ENCODE data around the gene DHCR7.

The DHCR7 gene

GRCh38 chr11:71396548-71397123 is 51.6 kb downstream of the DHCR7 start:
- no peak for DNase-seq (ENCODE audit: low read depth)
- no peak overlapping the region for H3K4me3 ChIP-seq (ENCODE audit: low read depth, low read length)
- no peak for TF ChIP-seq CTCF (IDR thresholded peaks at IDR 0.05; ENCODE audit: insufficient read depth, low read depth, low read length, missing control alignments)

- no peak for DNase-seq (ENCODE audit: low read depth)
- TF ChIP-seq CTCF (IDR thresholded peaks at IDR 0.05; ENCODE audit: insufficient read depth, low read depth, low read length, missing control alignments): no peak
Measured at GRCh38 chr11:71395774-71396173, 52.4 kb downstream of the DHCR7 start.

GRCh38 chr11:71395263-71395560 is 53.0 kb downstream of the DHCR7 start:
- no peak for DNase-seq (ENCODE audit: low read depth)
- no peak for TF ChIP-seq CTCF (IDR thresholded peaks at IDR 0.05; ENCODE audit: insufficient read depth, low read depth, low read length, missing control alignments)
- H3K4me3 ChIP-seq (ENCODE audit: low read depth, low read length): no peak overlapping the region

More at GRCh38 chr11:71395774-71396173, 52.4 kb downstream of the DHCR7 start:
- no peak overlapping the region for H3K4me3 ChIP-seq (ENCODE audit: low read depth, low read length)

GRCh38 chr11:71393283-71393682 is 54.9 kb downstream of the DHCR7 start:
- TF ChIP-seq CTCF (IDR thresholded peaks at IDR 0.05; ENCODE audit: insufficient read depth, low read depth, low read length, missing control alignments): no peak
- DNase-seq (ENCODE audit: low read depth): no peak
- H3K4me3 ChIP-seq (ENCODE audit: low read depth, low read length): no peak overlapping the region

- no peak overlapping the region for H3K4me3 ChIP-seq (ENCODE audit: low read depth, low read length)
- no peak for TF ChIP-seq CTCF (IDR thresholded peaks at IDR 0.05; ENCODE audit: insufficient read depth, low read depth, low read length, missing control alignments)
- no peak for DNase-seq (ENCODE audit: low read depth)
Measured at GRCh38 chr11:71391796-71392195, 56.4 kb downstream of the DHCR7 start.

GRCh38 chr11:71391352-71391751 is 56.8 kb downstream of the DHCR7 start:
- no peak for TF ChIP-seq CTCF (IDR thresholded peaks at IDR 0.05; ENCODE audit: insufficient read depth, low read depth, low read length, missing control alignments)
- DNase-seq (ENCODE audit: low read depth): no peak
- no peak overlapping the region for H3K4me3 ChIP-seq (ENCODE audit: low read depth, low read length)

- no peak for DNase-seq (ENCODE audit: low read depth)
- H3K4me3 ChIP-seq (ENCODE audit: low read depth, low read length): no peak overlapping the region
- no peak for TF ChIP-seq CTCF (IDR thresholded peaks at IDR 0.05; ENCODE audit: insufficient read depth, low read depth, low read length, missing control alignments)
Measured at GRCh38 chr11:71388637-71389235, 59.5 kb downstream of the DHCR7 start.

All from GM12865 (cell line).